Tibial nerve (tissue), 4 donors: ENCODE data around the gene TEPSIN. TPM values are rescaled to one million over a fixed set of nuclear protein-coding genes. Genes with fewer than 3 reads are reported as not detected.

ENCODE experiments used
- DNase-seq, 2 donors: peaks; one replicate each; pipeline ENCODE4 v3.0.0-alpha.2; 2019; ENCODE audit warnings: low spot score in 2 of 2
- H3K27ac ChIP-seq, 4 donors: fragments of 200-600 bp; sonication (generic) in 3 of 4; one replicate each; pipeline ENCODE4 v1.5.1; 2017 to 2019; ENCODE audit warnings: mild to moderate bottlenecking in 1 of 4
- H3K27me3 ChIP-seq, 2 donors: fragments of 200-600 bp; sonication (generic) in 1 of 2; one replicate each; pipeline versions ENCODE4 v1.5.1 to v1.6.0; 2017 to 2019
- H3K36me3 ChIP-seq, 3 donors: fragments of 200-600 bp; sonication (generic); one replicate each; pipeline ENCODE4 v1.5.1; 2018 to 2019
- H3K4me1 ChIP-seq, 4 donors: fragments of 200-600 bp; sonication (generic) in 3 of 4; one replicate each; pipeline ENCODE4 v1.5.1; 2017 to 2019
- H3K4me3 ChIP-seq, 4 donors: fragments of 200-600 bp; sonication (generic) in 3 of 4; one replicate each; pipeline ENCODE4 v1.5.1; 2017 to 2019; ENCODE audit warnings: mild to moderate bottlenecking in 1 of 4, moderate library complexity in 1 of 4
- H3K9me3 ChIP-seq, 4 donors: fragments of 200-600 bp; sonication (generic) in 3 of 4; one replicate each; pipeline ENCODE4 v1.5.1; 2017 to 2019
- EP300 ChIP-seq, 2 donors: sonication (generic); formaldehyde crosslinking; IDR thresholded peaks; one replicate each; pipeline ENCODE4 v1.6.1; 2017; ENCODE audit warnings: antibody characterized with exemption in 2 of 2, mild to moderate bottlenecking in 1 of 2
- POLR2A ChIP-seq, 2 donors: fragments of 450-650 bp; IDR thresholded peaks; one replicate each; pipeline ENCODE4 v1.6.1; 2017; ENCODE audit warnings: antibody characterized with exemption in 2 of 2, mild to moderate bottlenecking in 2 of 2, moderate library complexity in 2 of 2
- WGBS, 2 donors: methylation state at CpG; one replicate each; pipeline ENCODE4 v1.1.5; 2018; 5-methylcytosine and 5-hydroxymethylcytosine counted together
- total RNA-seq, 4 donors: library from RNA; depleted of rRNA; stranded (reverse); fragments of >200 nt; gene quantifications; one replicate each; pipeline ENCODE4 v1.1.0, GENCODE V29; 2016
- TF ChIP-seq, protein P1 (sequence below), 5 experiments: fragments of 200-600 bp in 3 of 5; fragments of 450-650 bp in 2 of 5; sonication (generic) in 3 of 5; IDR thresholded peaks; one replicate each; pipeline ENCODE4 v1.5.1; 2016 to 2019; ENCODE audit warnings: antibody characterized with exemption in 5 of 5, mild to moderate bottlenecking in 3 of 5, moderate library complexity in 2 of 5

TEPSIN gene
- total RNA-seq, 4 donors from 2014 or later: 41.5 to 102 (median 73.9) TPM

GRCh38 chr17:81190591-81190990 lies 48.3 kb downstream of the TEPSIN start:
- H3K4me3 ChIP-seq: no peak overlapping the region
- H3K9me3 ChIP-seq: no peaks in the 10 kb centered on the region
- H3K27me3 ChIP-seq: no peaks in the 10 kb centered on the region
- H3K27ac ChIP-seq: no peak overlapping the region
- TF ChIP-seq, protein P1, sequence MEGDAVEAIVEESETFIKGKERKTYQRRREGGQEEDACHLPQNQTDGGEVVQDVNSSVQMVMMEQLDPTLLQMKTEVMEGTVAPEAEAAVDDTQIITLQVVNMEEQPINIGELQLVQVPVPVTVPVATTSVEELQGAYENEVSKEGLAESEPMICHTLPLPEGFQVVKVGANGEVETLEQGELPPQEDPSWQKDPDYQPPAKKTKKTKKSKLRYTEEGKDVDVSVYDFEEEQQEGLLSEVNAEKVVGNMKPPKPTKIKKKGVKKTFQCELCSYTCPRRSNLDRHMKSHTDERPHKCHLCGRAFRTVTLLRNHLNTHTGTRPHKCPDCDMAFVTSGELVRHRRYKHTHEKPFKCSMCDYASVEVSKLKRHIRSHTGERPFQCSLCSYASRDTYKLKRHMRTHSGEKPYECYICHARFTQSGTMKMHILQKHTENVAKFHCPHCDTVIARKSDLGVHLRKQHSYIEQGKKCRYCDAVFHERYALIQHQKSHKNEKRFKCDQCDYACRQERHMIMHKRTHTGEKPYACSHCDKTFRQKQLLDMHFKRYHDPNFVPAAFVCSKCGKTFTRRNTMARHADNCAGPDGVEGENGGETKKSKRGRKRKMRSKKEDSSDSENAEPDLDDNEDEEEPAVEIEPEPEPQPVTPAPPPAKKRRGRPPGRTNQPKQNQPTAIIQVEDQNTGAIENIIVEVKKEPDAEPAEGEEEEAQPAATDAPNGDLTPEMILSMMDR (IDR thresholded peaks at IDR 0.05): no peak
- TF ChIP-seq EP300 (IDR thresholded peaks at IDR 0.05) (no peak), POLR2A (IDR thresholded peaks at IDR 0.05) (no peak)
- 91% methylated on average over 17 to 25 of the region's 28 CpGs for WGBS, 2 donors
- H3K4me1 ChIP-seq: peaks cover 0 to 5% (median 0%) of the 10 kb centered on the region in 4 donors
- no peak for DNase-seq
- peaks cover 0 to 73% (median 0%) of the 10 kb centered on the region in 3 donors for H3K36me3 ChIP-seq

GRCh38 chr17:81189670-81190530 lies 49.0 kb downstream of the TEPSIN start:
- 44 to 71% methylated on average over 9 to 18 of the region's 27 CpGs for WGBS, 2 donors
- H3K36me3 ChIP-seq: peaks cover 0 to 66% (median 0%) of the 10 kb centered on the region in 3 donors

DNA sequence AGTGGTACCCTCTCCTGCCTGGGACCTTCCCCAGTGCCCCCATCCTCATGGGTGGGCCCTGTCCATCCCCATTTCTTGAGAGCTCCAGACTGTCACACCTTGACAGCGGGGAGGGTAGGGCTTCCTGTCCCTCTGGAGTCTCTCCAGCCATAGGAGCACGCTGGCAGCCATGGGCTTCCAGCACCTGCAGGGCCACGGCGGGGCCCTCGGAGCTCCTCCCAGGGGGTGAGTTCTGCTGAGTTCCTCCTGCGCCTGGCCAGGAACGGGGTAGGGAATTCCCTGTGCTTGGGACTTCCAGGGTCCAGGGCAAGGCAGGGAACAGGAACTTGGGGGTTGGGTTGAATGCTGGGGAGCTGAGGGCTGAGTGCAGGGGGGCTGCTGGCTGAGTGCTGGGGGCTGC lies 49.8 kb downstream of the TEPSIN start:
- no peaks in the 10 kb centered on the region for H3K9me3 ChIP-seq
- DNase-seq: no peak
- no peak overlapping the region for H3K4me3 ChIP-seq
- H3K27ac ChIP-seq: no peak overlapping the region
- 84 to 85% methylated on average over 3 to 7 of the region's 7 CpGs for WGBS, 2 donors
- TF ChIP-seq POLR2A (IDR thresholded peaks at IDR 0.05) (no peak), EP300 (IDR thresholded peaks at IDR 0.05) (no peak)
- TF ChIP-seq, protein P1 (IDR thresholded peaks at IDR 0.05): no peak
- peaks cover 0 to 5% of the 10 kb centered on the region in 2 donors for H3K27me3 ChIP-seq
- peaks cover 0 to 5% (median 0%) of the 10 kb centered on the region in 4 donors for H3K4me1 ChIP-seq
- peaks cover 0 to 59% (median 0%) of the 10 kb centered on the region in 3 donors for H3K36me3 ChIP-seq

More at GRCh38 chr17:81189670-81190530, 49.0 kb downstream of the TEPSIN start:
- Histone ChIP-seq H3K27me3 (no peaks in the 10 kb centered on the region), H3K4me1 (peaks cover 0 to 5% (median 0%) of the 10 kb centered on the region in 4 donors), H3K9me3 (no peaks in the 10 kb centered on the region), H3K4me3 (no peak overlapping the region), H3K27ac (peak overlapping the region in 1 of 4 donors; percentile 20)
- TF ChIP-seq POLR2A (IDR thresholded peaks at IDR 0.05): no peak
- no peak for TF ChIP-seq EP300 (IDR thresholded peaks at IDR 0.05)
- TF ChIP-seq, protein P1 (IDR thresholded peaks at IDR 0.05): peak in 4 of 5 experiments; percentile 20 to 66 (median 36)
- no peak for DNase-seq

DNA sequence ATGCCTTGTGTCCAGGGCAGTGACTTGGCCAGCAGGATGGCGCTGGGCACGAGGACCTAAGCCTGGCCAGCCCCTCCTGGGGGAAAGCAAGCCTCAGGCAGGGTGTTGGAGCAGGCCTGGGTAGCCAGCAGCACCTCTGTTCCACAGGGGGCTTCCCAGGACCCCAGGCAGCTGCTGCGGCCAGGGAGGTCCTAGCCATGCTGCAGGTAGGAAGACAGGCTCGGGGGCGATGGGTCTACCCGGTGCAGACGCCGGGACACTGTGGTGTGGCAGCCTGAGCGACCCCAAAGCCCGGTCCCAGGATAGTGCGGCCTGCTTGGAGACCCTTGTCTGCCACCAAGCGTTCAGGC lies 50.4 kb downstream of the TEPSIN start:
- H3K27me3 ChIP-seq: peaks cover 0 to 10% of the 10 kb centered on the region in 2 donors
- no peak for TF ChIP-seq EP300 (IDR thresholded peaks at IDR 0.05)
- TF ChIP-seq, protein P1 (IDR thresholded peaks at IDR 0.05): no peak
- TF ChIP-seq POLR2A (IDR thresholded peaks at IDR 0.05): no peak
- no peak for DNase-seq
- H3K27ac ChIP-seq: no peak overlapping the region
- 85 to 87% methylated on average over 4 to 12 of the region's 12 CpGs for WGBS, 2 donors
- peaks cover 0 to 54% (median 0%) of the 10 kb centered on the region in 3 donors for H3K36me3 ChIP-seq
- peaks cover 0 to under 1% (median 0%) of the 10 kb centered on the region in 4 donors for H3K4me1 ChIP-seq
- no peak overlapping the region for H3K4me3 ChIP-seq
- H3K9me3 ChIP-seq: no peaks in the 10 kb centered on the region
